WTC11 (cell line): Measurements from ENCODE around the gene ITPR1. TPM values are rescaled to one million over a fixed set of nuclear protein-coding genes. Genes with fewer than 3 reads are reported as not detected.

Source experiments
- ATAC-seq: fragments of 200-7000 bp; cut with Tn5 transposase; 2 replicates; pipeline ENCODE4 v1.10.0; 2021; ENCODE audit warnings: mild to moderate bottlenecking, moderate library complexity
- CTCF ChIA-PET: fragments of 300-600 bp; sonication (Branson Sonifier 250); formaldehyde crosslinking; loops from one replicate; lab custom pipeline; 2021; ENCODE audit warnings: antibody characterized with exemption; lab: Charles Lee
- POLR2A ChIA-PET: fragments of 350-600 bp; sonication (Branson Sonifier 250); formaldehyde crosslinking; loops from one replicate; lab custom pipeline; 2021; ENCODE audit warnings: antibody characterized with exemption; lab: Charles Lee
- DNase-seq: peaks from one replicate; pipeline ENCODE4 v3.0.0; 2021; ENCODE audit warnings: low spot score
- H3K27ac Mint-ChIP-seq: 2 replicates; pipeline ENCODE4 v1.8.0; 2021; ENCODE audit warnings: mixed read lengths
- H3K27me3 Mint-ChIP-seq: 2 replicates; pipeline ENCODE4 v1.8.0; 2021; ENCODE audit warnings: low read depth, mild to moderate bottlenecking, moderate library complexity, mixed read lengths
- H3K36me3 Mint-ChIP-seq: 2 replicates; pipeline ENCODE4 v1.8.0; 2021; ENCODE audit warnings: mixed read lengths
- H3K4me1 Mint-ChIP-seq: 2 replicates; pipeline ENCODE4 v1.8.0; 2022; ENCODE audit warnings: mixed read lengths
- H3K4me3 Mint-ChIP-seq: 2 replicates; pipeline ENCODE4 v1.8.0; 2021; ENCODE audit warnings: mild to moderate bottlenecking, moderate library complexity, mixed read lengths
- H3K9me3 Mint-ChIP-seq: 2 replicates; pipeline ENCODE4 v1.8.0; 2021; ENCODE audit warnings: mixed read lengths
- CREB1 ChIP-seq: sonication (generic); formaldehyde crosslinking; IDR thresholded peaks from 2 replicates; pipeline ENCODE4 v1.8.0; 2023; ENCODE audit warnings: mild to moderate bottlenecking, missing genetic modification reagents
- FOXK1 ChIP-seq: sonication (generic); formaldehyde crosslinking; IDR thresholded peaks from 2 replicates; pipeline ENCODE4 v1.8.0; 2022; ENCODE audit warnings: mild to moderate bottlenecking, moderate library complexity, missing genetic modification reagents
- NFE2L1 ChIP-seq: sonication (generic); formaldehyde crosslinking; IDR thresholded peaks from 2 replicates; pipeline ENCODE4 v1.8.1; 2023; ENCODE audit warnings: missing genetic modification reagents
- RELA ChIP-seq: sonication (generic); formaldehyde crosslinking; IDR thresholded peaks from 2 replicates; pipeline ENCODE4 v1.8.1; 2022; ENCODE audit warnings: missing genetic modification reagents, mild to moderate bottlenecking, borderline replicate concordance
- SMAD4 ChIP-seq: sonication (generic); formaldehyde crosslinking; IDR thresholded peaks from 2 replicates; pipeline ENCODE4 v1.8.0; 2022; ENCODE audit warnings: mild to moderate bottlenecking, missing genetic modification reagents
- ZBTB21 ChIP-seq: sonication (generic); formaldehyde crosslinking; IDR thresholded peaks from 2 replicates; pipeline ENCODE4 v1.8.1; 2023; ENCODE audit warnings: mild to moderate bottlenecking, missing genetic modification reagents, borderline replicate concordance
- ZNF263 ChIP-seq: sonication (generic); formaldehyde crosslinking; IDR thresholded peaks from 2 replicates; pipeline ENCODE4 v1.8.1; 2022; ENCODE audit warnings: low read depth, mild to moderate bottlenecking, moderate library complexity, missing genetic modification reagents
- total RNA-seq: library from RNA; stranded (reverse); gene quantifications from 3 replicates; pipeline ENCODE4 v1.2.3, GENCODE V29; 2021
- TF ChIP-seq, protein P1 (sequence below): fragments of 200-600 bp; IDR thresholded peaks from 2 replicates; pipeline ENCODE4 v1.8.0; 2022; ENCODE audit warnings: antibody characterized with exemption
- TF ChIP-seq, protein P2 (sequence below): sonication (generic); formaldehyde crosslinking; IDR thresholded peaks from 2 replicates; pipeline ENCODE4 v1.8.1; 2023; ENCODE audit warnings: mild to moderate bottlenecking, missing genetic modification reagents, moderate library complexity
- TF ChIP-seq, protein P3 (sequence below): sonication (generic); formaldehyde crosslinking; IDR thresholded peaks from 2 replicates; pipeline ENCODE4 v1.8.1; 2023; ENCODE audit warnings: mild to moderate bottlenecking, missing genetic modification reagents, borderline replicate concordance
- TF ChIP-seq, protein P4 (sequence below): sonication (generic); formaldehyde crosslinking; conservative IDR thresholded peaks from 2 replicates; pipeline ENCODE4 v1.8.1; 2022; ENCODE audit warnings: mild to moderate bottlenecking, missing genetic modification reagents
- TF ChIP-seq, protein P5 (sequence below): sonication (generic); formaldehyde crosslinking; IDR thresholded peaks from 2 replicates; pipeline ENCODE4 v1.8.1; 2022; ENCODE audit warnings: low read depth, missing genetic modification reagents, borderline replicate concordance
- TF ChIP-seq, protein P6 (sequence below): fragments of 250-450 bp; sonication (Bioruptor Pico); IDR thresholded peaks from 2 replicates; pipeline ENCODE4 v1.9.0; 2021; ENCODE audit warnings: mild to moderate bottlenecking, borderline replicate concordance
- TF ChIP-seq, protein P7 (sequence below): sonication (generic); formaldehyde crosslinking; IDR thresholded peaks from 2 replicates; pipeline ENCODE4 v1.8.0; 2023; ENCODE audit warnings: missing genetic modification reagents
- TF ChIP-seq, protein P8 (sequence below): fragments of 250-450 bp; sonication (Bioruptor Pico); IDR thresholded peaks from 2 replicates; pipeline ENCODE4 v1.9.0; 2021; ENCODE audit warnings: moderate library complexity, mild to moderate bottlenecking, inconsistent platforms, borderline replicate concordance

The ITPR1 gene
- total RNA-seq, 1 experiment from 2014 or later: 11.8 TPM

DNA sequence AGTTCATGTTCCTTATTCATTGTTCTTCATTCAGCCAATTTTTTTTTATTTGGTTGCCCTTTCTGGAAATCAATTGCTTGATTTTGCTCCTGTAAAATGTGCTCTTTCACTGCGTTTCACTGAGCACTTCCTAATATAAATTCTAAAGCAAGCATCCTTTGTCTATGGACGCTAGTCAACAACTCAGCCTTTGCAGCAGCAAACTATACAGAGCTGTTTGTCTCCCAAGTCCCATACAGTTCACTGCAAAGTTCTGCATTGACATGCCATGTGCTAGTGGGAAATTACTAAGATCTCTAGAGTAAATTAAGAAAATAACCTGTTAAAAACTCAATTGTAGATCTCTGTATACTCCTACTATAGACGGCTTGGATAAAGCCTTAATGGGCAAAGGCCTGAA, 356.0 kb downstream of the ITPR1 start (continued):
- TF ChIP-seq, protein P1, sequence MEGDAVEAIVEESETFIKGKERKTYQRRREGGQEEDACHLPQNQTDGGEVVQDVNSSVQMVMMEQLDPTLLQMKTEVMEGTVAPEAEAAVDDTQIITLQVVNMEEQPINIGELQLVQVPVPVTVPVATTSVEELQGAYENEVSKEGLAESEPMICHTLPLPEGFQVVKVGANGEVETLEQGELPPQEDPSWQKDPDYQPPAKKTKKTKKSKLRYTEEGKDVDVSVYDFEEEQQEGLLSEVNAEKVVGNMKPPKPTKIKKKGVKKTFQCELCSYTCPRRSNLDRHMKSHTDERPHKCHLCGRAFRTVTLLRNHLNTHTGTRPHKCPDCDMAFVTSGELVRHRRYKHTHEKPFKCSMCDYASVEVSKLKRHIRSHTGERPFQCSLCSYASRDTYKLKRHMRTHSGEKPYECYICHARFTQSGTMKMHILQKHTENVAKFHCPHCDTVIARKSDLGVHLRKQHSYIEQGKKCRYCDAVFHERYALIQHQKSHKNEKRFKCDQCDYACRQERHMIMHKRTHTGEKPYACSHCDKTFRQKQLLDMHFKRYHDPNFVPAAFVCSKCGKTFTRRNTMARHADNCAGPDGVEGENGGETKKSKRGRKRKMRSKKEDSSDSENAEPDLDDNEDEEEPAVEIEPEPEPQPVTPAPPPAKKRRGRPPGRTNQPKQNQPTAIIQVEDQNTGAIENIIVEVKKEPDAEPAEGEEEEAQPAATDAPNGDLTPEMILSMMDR: no peak
- TF ChIP-seq, protein P2, sequence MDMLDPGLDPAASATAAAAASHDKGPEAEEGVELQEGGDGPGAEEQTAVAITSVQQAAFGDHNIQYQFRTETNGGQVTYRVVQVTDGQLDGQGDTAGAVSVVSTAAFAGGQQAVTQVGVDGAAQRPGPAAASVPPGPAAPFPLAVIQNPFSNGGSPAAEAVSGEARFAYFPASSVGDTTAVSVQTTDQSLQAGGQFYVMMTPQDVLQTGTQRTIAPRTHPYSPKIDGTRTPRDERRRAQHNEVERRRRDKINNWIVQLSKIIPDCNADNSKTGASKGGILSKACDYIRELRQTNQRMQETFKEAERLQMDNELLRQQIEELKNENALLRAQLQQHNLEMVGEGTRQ (CRISPR knock-in tag): no peak

DNA sequence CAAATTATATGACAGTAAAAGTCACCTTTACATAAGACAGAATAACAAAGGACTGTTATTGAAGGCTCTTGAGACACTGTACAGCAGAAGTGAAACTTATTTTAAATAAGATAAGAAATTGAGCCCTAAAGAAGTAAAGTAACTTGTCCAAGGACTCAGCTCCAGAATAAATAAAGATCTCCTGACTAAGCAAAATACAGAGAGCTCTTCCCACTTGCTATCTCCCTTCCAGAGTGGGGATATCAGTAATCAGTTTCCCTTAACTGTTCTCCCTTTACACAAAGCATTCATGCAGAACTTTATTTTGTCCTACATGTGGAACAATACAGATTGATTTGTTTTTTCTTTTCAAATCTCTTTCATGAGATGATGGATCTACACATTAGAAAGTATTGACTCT, 356.6 kb downstream of the ITPR1 start:
- DNase-seq: no peak
- no peak for ATAC-seq
- Mint-ChIP-seq H3K36me3 (no peaks in the 10 kb centered on the region), H3K27ac (no peak overlapping the region), H3K27me3 (no peaks in the 10 kb centered on the region), H3K9me3 (no peaks in the 10 kb centered on the region), H3K4me1 (peaks cover 10% of the 10 kb centered on the region), H3K4me3 (no peak overlapping the region)
- POLR2A ChIA-PET: no interaction called here
- no peak for TF ChIP-seq RELA (CRISPR knock-in tag)
- no peak for TF ChIP-seq ZBTB21 (CRISPR knock-in tag)
- TF ChIP-seq, protein P3, sequence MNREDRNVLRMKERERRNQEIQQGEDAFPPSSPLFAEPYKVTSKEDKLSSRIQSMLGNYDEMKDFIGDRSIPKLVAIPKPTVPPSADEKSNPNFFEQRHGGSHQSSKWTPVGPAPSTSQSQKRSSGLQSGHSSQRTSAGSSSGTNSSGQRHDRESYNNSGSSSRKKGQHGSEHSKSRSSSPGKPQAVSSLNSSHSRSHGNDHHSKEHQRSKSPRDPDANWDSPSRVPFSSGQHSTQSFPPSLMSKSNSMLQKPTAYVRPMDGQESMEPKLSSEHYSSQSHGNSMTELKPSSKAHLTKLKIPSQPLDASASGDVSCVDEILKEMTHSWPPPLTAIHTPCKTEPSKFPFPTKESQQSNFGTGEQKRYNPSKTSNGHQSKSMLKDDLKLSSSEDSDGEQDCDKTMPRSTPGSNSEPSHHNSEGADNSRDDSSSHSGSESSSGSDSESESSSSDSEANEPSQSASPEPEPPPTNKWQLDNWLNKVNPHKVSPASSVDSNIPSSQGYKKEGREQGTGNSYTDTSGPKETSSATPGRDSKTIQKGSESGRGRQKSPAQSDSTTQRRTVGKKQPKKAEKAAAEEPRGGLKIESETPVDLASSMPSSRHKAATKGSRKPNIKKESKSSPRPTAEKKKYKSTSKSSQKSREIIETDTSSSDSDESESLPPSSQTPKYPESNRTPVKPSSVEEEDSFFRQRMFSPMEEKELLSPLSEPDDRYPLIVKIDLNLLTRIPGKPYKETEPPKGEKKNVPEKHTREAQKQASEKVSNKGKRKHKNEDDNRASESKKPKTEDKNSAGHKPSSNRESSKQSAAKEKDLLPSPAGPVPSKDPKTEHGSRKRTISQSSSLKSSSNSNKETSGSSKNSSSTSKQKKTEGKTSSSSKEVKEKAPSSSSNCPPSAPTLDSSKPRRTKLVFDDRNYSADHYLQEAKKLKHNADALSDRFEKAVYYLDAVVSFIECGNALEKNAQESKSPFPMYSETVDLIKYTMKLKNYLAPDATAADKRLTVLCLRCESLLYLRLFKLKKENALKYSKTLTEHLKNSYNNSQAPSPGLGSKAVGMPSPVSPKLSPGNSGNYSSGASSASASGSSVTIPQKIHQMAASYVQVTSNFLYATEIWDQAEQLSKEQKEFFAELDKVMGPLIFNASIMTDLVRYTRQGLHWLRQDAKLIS (CRISPR knock-in tag): no peak
- TF ChIP-seq, protein P1: no peak
- no peak for TF ChIP-seq FOXK1
- TF ChIP-seq, protein P4, sequence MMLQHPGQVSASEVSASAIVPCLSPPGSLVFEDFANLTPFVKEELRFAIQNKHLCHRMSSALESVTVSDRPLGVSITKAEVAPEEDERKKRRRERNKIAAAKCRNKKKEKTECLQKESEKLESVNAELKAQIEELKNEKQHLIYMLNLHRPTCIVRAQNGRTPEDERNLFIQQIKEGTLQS (CRISPR knock-in tag): no peak
- TF ChIP-seq NFE2L1 (CRISPR knock-in tag): no peak
- TF ChIP-seq CREB1: no peak
- TF ChIP-seq ZNF263 (CRISPR knock-in tag): no peak
- TF ChIP-seq, protein P5, sequence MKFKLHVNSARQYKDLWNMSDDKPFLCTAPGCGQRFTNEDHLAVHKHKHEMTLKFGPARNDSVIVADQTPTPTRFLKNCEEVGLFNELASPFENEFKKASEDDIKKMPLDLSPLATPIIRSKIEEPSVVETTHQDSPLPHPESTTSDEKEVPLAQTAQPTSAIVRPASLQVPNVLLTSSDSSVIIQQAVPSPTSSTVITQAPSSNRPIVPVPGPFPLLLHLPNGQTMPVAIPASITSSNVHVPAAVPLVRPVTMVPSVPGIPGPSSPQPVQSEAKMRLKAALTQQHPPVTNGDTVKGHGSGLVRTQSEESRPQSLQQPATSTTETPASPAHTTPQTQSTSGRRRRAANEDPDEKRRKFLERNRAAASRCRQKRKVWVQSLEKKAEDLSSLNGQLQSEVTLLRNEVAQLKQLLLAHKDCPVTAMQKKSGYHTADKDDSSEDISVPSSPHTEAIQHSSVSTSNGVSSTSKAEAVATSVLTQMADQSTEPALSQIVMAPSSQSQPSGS (CRISPR knock-in tag): no peak
- TF ChIP-seq, protein P6, sequence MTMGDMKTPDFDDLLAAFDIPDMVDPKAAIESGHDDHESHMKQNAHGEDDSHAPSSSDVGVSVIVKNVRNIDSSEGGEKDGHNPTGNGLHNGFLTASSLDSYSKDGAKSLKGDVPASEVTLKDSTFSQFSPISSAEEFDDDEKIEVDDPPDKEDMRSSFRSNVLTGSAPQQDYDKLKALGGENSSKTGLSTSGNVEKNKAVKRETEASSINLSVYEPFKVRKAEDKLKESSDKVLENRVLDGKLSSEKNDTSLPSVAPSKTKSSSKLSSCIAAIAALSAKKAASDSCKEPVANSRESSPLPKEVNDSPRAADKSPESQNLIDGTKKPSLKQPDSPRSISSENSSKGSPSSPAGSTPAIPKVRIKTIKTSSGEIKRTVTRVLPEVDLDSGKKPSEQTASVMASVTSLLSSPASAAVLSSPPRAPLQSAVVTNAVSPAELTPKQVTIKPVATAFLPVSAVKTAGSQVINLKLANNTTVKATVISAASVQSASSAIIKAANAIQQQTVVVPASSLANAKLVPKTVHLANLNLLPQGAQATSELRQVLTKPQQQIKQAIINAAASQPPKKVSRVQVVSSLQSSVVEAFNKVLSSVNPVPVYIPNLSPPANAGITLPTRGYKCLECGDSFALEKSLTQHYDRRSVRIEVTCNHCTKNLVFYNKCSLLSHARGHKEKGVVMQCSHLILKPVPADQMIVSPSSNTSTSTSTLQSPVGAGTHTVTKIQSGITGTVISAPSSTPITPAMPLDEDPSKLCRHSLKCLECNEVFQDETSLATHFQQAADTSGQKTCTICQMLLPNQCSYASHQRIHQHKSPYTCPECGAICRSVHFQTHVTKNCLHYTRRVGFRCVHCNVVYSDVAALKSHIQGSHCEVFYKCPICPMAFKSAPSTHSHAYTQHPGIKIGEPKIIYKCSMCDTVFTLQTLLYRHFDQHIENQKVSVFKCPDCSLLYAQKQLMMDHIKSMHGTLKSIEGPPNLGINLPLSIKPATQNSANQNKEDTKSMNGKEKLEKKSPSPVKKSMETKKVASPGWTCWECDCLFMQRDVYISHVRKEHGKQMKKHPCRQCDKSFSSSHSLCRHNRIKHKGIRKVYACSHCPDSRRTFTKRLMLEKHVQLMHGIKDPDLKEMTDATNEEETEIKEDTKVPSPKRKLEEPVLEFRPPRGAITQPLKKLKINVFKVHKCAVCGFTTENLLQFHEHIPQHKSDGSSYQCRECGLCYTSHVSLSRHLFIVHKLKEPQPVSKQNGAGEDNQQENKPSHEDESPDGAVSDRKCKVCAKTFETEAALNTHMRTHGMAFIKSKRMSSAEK (CRISPR knock-in tag): no peak
- TF ChIP-seq, protein P7, sequence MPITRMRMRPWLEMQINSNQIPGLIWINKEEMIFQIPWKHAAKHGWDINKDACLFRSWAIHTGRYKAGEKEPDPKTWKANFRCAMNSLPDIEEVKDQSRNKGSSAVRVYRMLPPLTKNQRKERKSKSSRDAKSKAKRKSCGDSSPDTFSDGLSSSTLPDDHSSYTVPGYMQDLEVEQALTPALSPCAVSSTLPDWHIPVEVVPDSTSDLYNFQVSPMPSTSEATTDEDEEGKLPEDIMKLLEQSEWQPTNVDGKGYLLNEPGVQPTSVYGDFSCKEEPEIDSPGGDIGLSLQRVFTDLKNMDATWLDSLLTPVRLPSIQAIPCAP: no peak
- TF ChIP-seq, protein P8, sequence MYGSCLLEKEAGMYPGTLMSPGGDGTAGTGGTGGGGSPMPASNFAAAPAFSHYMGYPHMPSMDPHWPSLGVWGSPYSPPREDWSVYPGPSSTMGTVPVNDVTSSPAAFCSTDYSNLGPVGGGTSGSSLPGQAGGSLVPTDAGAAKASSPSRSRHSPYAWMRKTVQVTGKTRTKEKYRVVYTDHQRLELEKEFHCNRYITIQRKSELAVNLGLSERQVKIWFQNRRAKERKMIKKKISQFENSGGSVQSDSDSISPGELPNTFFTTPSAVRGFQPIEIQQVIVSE (CRISPR knock-in tag): no peak
- no peak for TF ChIP-seq SMAD4
- CTCF ChIA-PET: no interaction called here
